GM19238 (cell line): ENCODE results near the gene TMIGD1.
"Not testable (repeated sequence)": the region's sequence is repeated elsewhere in the genome, so short reads cannot be mapped to it uniquely, and the experiment has no call there.

Source experiments
- DNase-seq: peaks from one replicate; pipeline ENCODE4 v3.0.0; 2011; ENCODE audit warnings: low spot score; ENCODE audit not compliant: insufficient read length

TMIGD1 gene

GRCh38 chr17:30358055-30358760 is 24.4 kb upstream of the TMIGD1 start:
- DNase-seq, result no peak

GRCh38 chr17:30357476-30357875 is 23.6 kb upstream of the TMIGD1 start:
- DNase-seq, result no peak

GRCh38 chr17:30354701-30355100 is 20.8 kb upstream of the TMIGD1 start:
- no peak for DNase-seq

- DNase-seq, result no peak
Observed at GRCh38 chr17:30352240-30352814, 18.5 kb upstream of the TMIGD1 start.

GRCh38 chr17:30351735-30352134 is 17.9 kb upstream of the TMIGD1 start:
- no peak for DNase-seq

GRCh38 chr17:30351263-30351662 is 17.4 kb upstream of the TMIGD1 start:
- not testable (repeated sequence) for DNase-seq

GRCh38 chr17:30349252-30349651 is 15.4 kb upstream of the TMIGD1 start:
- DNase-seq, result no peak

- no peak for DNase-seq
Observed at GRCh38 chr17:30347488-30347887, 13.6 kb upstream of the TMIGD1 start.

- no peak for DNase-seq
Observed at GRCh38 chr17:30346221-30346795, 12.5 kb upstream of the TMIGD1 start.

GRCh38 chr17:30345527-30346075 is 11.7 kb upstream of the TMIGD1 start:
- DNase-seq, result no peak

- no peak for DNase-seq
Observed at GRCh38 chr17:30345089-30345433, 11.2 kb upstream of the TMIGD1 start.

GRCh38 chr17:30344283-30345088 is 10.6 kb upstream of the TMIGD1 start:
- DNase-seq, result no peak

- DNase-seq, result no peak
Observed at GRCh38 chr17:30343796-30344195, 9.9 kb upstream of the TMIGD1 start.

GRCh38 chr17:30343244-30343643 is 9.4 kb upstream of the TMIGD1 start:
- DNase-seq, result not testable (repeated sequence)

- no peak for DNase-seq
Observed at GRCh38 chr17:30341703-30342249, 7.9 kb upstream of the TMIGD1 start.

GRCh38 chr17:30340801-30341356 is 7.0 kb upstream of the TMIGD1 start:
- no peak for DNase-seq

GRCh38 chr17:30339086-30339485 is 5.2 kb upstream of the TMIGD1 start:
- DNase-seq, result no peak

- no peak for DNase-seq
Observed at GRCh38 chr17:30337393-30337999, 3.6 kb upstream of the TMIGD1 start.

- DNase-seq, result no peak
Observed at GRCh38 chr17:30336369-30337171, 2.7 kb upstream of the TMIGD1 start.

- DNase-seq, result no peak
Observed at GRCh38 chr17:30334421-30334820, 564 bp upstream of the TMIGD1 start.
